HCT116 (cell line): ENCODE measurements around the gene GTF2H1. TPM values are rescaled to one million over a fixed set of nuclear protein-coding genes. Genes with fewer than 3 reads are reported as not detected.

ENCODE experiments used
- ATAC-seq: fragments of 200-7000 bp; cut with Tn5 transposase; 2 replicates; pipeline ENCODE4 v1.9.1; 2020; ENCODE audit warnings: mild to moderate bottlenecking, moderate library complexity
- BruUV-seq: library from RNA; stranded (reverse); fragments of 400-500 nt; replicated peaks from 2 replicates; lab custom pipeline; 2021; lab: Mats Ljungman, UMichigan
- CTCF ChIA-PET: fragments of 300-600 bp; sonication (Branson Sonifier 250); formaldehyde crosslinking; loops from one replicate; lab custom pipeline; 2021; ENCODE audit warnings: antibody characterized with exemption; lab: Charles Lee
- POLR2A ChIA-PET: fragments of 300-600, 350-600 bp; sonication (Branson Sonifier 250); formaldehyde crosslinking; loops from one replicate; lab custom pipeline; 2021; ENCODE audit warnings: antibody characterized with exemption; lab: Charles Lee
- RAD21 ChIA-PET, 2 experiments: fragments of 300-600 bp; sonication (Branson Sonifier 250); formaldehyde crosslinking; loops; one replicate each; lab custom pipeline; 2023; ENCODE audit warnings: low total read pairs in 2 of 2; ENCODE audit not compliant: uncharacterized antibody in 2 of 2, unreplicated experiment in 2 of 2, low non-redundant PET in 1 of 2; lab: Charles Lee
- DNase-seq: peaks from one replicate; pipeline ENCODE4 v3.0.0-alpha.2; 2010; ENCODE audit warnings: low read depth, low spot score
- H2AFZ ChIP-seq: fragments of 200-600 bp; shearing (Covaris generic), sonication (generic); 2 replicates; pipeline ENCODE4 v1.6.1; 2017; ENCODE audit warnings: low read depth, mixed run types, mixed read lengths, antibody characterized with exemption, low read length; ENCODE audit not compliant: poor library complexity, severe bottlenecking
- H3K27ac ChIP-seq: 2 replicates; pipeline ENCODE4 v1.5.1; 2012; ENCODE audit warnings: low read depth, low read length
- H3K27me3 ChIP-seq: fragments of 200-600 bp; sonication (generic); 2 replicates; pipeline ENCODE4 v1.6.1; 2016; ENCODE audit warnings: mixed run types, low read length, mixed read lengths; ENCODE audit not compliant: insufficient read depth
- H3K36me3 ChIP-seq, 2 experiments: fragments of 200-500 bp in 1 of 2; fragments of 200-600 bp in 1 of 2; sonication (Bioruptor generic) in 1 of 2; sonication (generic) in 1 of 2; 2 replicates each; pipeline versions ENCODE4 v1.5.1 to v1.6.1; 2014 to 2016; ENCODE audit warnings: low read length in 2 of 2, inconsistent platforms in 1 of 2, mixed read lengths in 1 of 2, mixed run types in 1 of 2; ENCODE audit not compliant: insufficient read depth in 2 of 2, control insufficient read depth in 1 of 2
- H3K4me1 ChIP-seq, 2 experiments: fragments of 200-600 bp in 1 of 2; sonication (generic) in 1 of 2; 2 replicates each; pipeline versions ENCODE4 v1.5.1 to v1.6.1; 2012 to 2017; ENCODE audit warnings: low read length in 2 of 2, inconsistent platforms in 1 of 2, mild to moderate bottlenecking in 1 of 2, mixed read lengths in 1 of 2, mixed run types in 1 of 2, moderate library complexity in 1 of 2; ENCODE audit not compliant: insufficient read depth in 2 of 2, control insufficient read depth in 1 of 2
- H3K4me2 ChIP-seq: fragments of 200-600 bp; sonication (generic); 2 replicates; pipeline ENCODE4 v1.6.1; 2017; ENCODE audit warnings: mixed run types, low read length, mixed read lengths
- H3K4me3 ChIP-seq, 2 experiments: fragments of 200-600 bp in 1 of 2; sonication (generic) in 1 of 2; replicated peaks in 1 of 2; 2 replicates each; pipeline ENCODE4 v1.5.1; 2011 to 2016; ENCODE audit warnings: low read length in 2 of 2, control low read depth in 1 of 2, low read depth in 1 of 2, mild to moderate bottlenecking in 1 of 2, mixed read lengths in 1 of 2, mixed run types in 1 of 2
- H3K79me2 ChIP-seq: fragments of 200-600 bp; sonication (generic); 2 replicates; pipeline ENCODE4 v1.6.1; 2017; ENCODE audit warnings: mild to moderate bottlenecking, mixed run types, low read length, moderate library complexity, mixed read lengths; ENCODE audit not compliant: insufficient read depth
- H3K9ac ChIP-seq: fragments of 200-600 bp; sonication (generic); 2 replicates; pipeline ENCODE4 v1.6.1; 2016; ENCODE audit warnings: low read length, mixed read lengths
- H3K9me2 ChIP-seq: fragments of 200-600 bp; sonication (generic), shearing (Covaris generic); 2 replicates; pipeline ENCODE4 v1.6.1; 2017; ENCODE audit warnings: mixed run types, mild to moderate bottlenecking, moderate library complexity; ENCODE audit not compliant: insufficient read depth
- H3K9me3 ChIP-seq, 2 experiments: fragments of 200-500 bp in 1 of 2; fragments of 200-600 bp in 1 of 2; sonication (Bioruptor generic) in 1 of 2; sonication (generic) in 1 of 2; 2 replicates each; pipeline ENCODE4 v1.6.1; 2014 to 2017; ENCODE audit warnings: low read length in 2 of 2, mixed read lengths in 2 of 2, inconsistent platforms in 1 of 2, low read depth in 1 of 2, mild to moderate bottlenecking in 1 of 2, mixed run types in 1 of 2, moderate library complexity in 1 of 2; ENCODE audit not compliant: control insufficient read depth in 1 of 2, insufficient read depth in 1 of 2
- H4K20me1 ChIP-seq: fragments of 200-600 bp; sonication (generic), shearing (Covaris generic); 2 replicates; pipeline ENCODE4 v1.6.1; 2017; ENCODE audit warnings: mixed run types, mild to moderate bottlenecking, moderate library complexity; ENCODE audit not compliant: insufficient read depth
- CEBPB ChIP-seq: IDR thresholded peaks from 2 replicates; pipeline ENCODE4 v1.6.1; 2012; ENCODE audit warnings: low read depth
- EGR1 ChIP-seq: IDR thresholded peaks from 2 replicates; pipeline ENCODE4 v1.6.1; 2012; ENCODE audit warnings: low read depth
- ELF1 ChIP-seq: IDR thresholded peaks from 2 replicates; pipeline ENCODE4 v1.6.1; 2012; ENCODE audit warnings: low read depth, borderline replicate concordance
- FOSL1 ChIP-seq: IDR thresholded peaks from 2 replicates; pipeline ENCODE4 v1.6.1; 2012; ENCODE audit warnings: low read depth
- SP1 ChIP-seq: IDR thresholded peaks from 2 replicates; pipeline ENCODE4 v1.6.1; 2012; ENCODE audit warnings: low read depth
- YY1 ChIP-seq: IDR thresholded peaks from 2 replicates; pipeline ENCODE4 v1.6.1; 2011; ENCODE audit warnings: low read length, low read depth, moderate library complexity, mild to moderate bottlenecking; ENCODE audit not compliant: insufficient replicate concordance; ENCODE audit errors: extremely low read depth
- ZNF274 ChIP-seq: fragments of 200-500 bp; sonication (Bioruptor generic); IDR thresholded peaks from 2 replicates; pipeline ENCODE4 v1.6.1; 2014; ENCODE audit warnings: mild to moderate bottlenecking, low read depth, low read length, inconsistent platforms
- intact Hi-C: fragments of 100-400 bp; cut with micrococcal nuclease; formaldehyde crosslinking; loops from 2 replicates; pipeline ENCODE4 v1.10.0; 2022
- total RNA-seq: library from RNA; stranded (reverse); gene quantifications from one replicate; pipeline ENCODE4 v1.2.1, GENCODE V29; 2021; ENCODE audit not compliant: unreplicated experiment

GTF2H1 gene
- total RNA-seq, 1 experiment from 2014 or later: 37.3 TPM

DNA sequence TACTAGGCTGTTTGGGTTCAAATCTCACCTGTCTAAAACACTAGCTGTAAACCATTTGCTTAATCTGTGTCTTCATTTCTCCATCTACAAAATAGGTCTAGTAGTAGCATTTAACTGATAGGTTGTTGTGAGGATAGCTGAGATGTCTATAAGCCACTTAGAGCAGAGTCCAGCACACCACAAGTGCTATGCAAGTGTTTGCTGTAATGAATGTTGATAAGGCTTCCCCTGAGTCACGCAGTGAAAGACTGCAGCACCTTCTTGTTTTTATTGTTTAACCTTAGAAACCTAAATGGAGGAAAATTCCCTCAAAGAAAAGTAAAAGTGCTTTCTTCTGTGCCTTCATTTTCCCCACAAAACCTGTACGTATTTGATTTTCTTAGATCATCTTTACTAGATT is 48.9 kb downstream of the GTF2H1 start:
- H3K36me3 ChIP-seq: peaks cover 4% of the 10 kb centered on the region in 2 experiments; a peak in 3 of 4 replicates
- H4K20me1 ChIP-seq: no peaks in the 10 kb centered on the region
- H3K4me3 ChIP-seq: no peak overlapping the region
- ChIA-PET CTCF (no interaction called here), RAD21 (no interaction called here), POLR2A (interaction anchor here (1.0 to 1.1 kb wide), 2 partner anchors 23 to 49 kb away, joined by 3 read pairs; partner anchors contain the start of genes GTF2H1, HPS5 and LDHA)
- H3K79me2 ChIP-seq: no peaks in the 10 kb centered on the region
- DNase-seq (no peak), ATAC-seq (no peak)
- H3K9ac ChIP-seq: no peak overlapping the region
- H3K27ac ChIP-seq: no peak overlapping the region
- no peaks in the 10 kb centered on the region for H3K4me1 ChIP-seq
- intact Hi-C loops: no loop called here
- H2AFZ ChIP-seq: no peak overlapping the region
- H3K9me3 ChIP-seq: no peaks in the 10 kb centered on the region
- TF ChIP-seq FOSL1: no peak
- H3K27me3 ChIP-seq: no peaks in the 10 kb centered on the region
- H3K4me2 ChIP-seq: no peak overlapping the region
- H3K9me2 ChIP-seq: no peaks in the 10 kb centered on the region
- BruUV-seq: no TSS peak

DNA sequence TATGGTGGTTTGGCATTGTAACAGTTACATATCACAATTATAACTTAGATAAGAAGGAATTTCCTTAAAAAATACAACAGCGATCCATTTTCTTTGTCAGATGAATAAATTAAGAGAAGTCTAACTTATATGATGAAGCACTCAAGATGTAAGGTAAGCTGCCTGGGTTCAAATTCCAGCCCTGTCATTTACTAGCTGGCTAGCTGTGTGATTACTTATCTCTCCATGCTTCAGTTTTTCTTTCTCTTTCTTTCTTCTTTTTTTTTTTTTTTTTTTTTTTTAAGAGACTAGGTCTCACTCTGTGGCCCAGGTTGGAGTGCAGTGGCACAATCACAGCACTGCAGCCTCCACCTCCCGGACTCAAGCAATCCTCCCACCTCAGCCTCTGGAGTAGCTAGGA is 49.8 kb downstream of the GTF2H1 start:
- no peak for TF ChIP-seq SP1
- TF ChIP-seq ZNF274: no peak
- TF ChIP-seq YY1: no peak
- no peak for TF ChIP-seq CEBPB
- TF ChIP-seq ELF1: no peak
- no peak for TF ChIP-seq EGR1
- no TSS peak for BruUV-seq
- H3K27ac ChIP-seq: no peak overlapping the region
- H3K4me3 ChIP-seq: no peak overlapping the region
- H3K9ac ChIP-seq: no peak overlapping the region
- H3K4me2 ChIP-seq: no peak overlapping the region
- CTCF ChIA-PET: no interaction called here
- DNase-seq (no peak), ATAC-seq (no peak)
- no peaks in the 10 kb centered on the region for H3K4me1 ChIP-seq
- H3K27me3 ChIP-seq: no peaks in the 10 kb centered on the region
- no peaks in the 10 kb centered on the region for H3K9me3 ChIP-seq
- no peaks in the 10 kb centered on the region for H3K9me2 ChIP-seq
- H4K20me1 ChIP-seq: no peaks in the 10 kb centered on the region
- POLR2A ChIA-PET: interaction anchor here (1.0 to 2.5 kb wide), 3 partner anchors 22 to 50 kb away, joined by 3 to 6 read pairs (median 3); partner anchors contain the start of genes GTF2H1, HPS5 and LDHA
- RAD21 ChIA-PET: no interaction called here
- no peak overlapping the region for H2AFZ ChIP-seq
- H3K79me2 ChIP-seq: no peaks in the 10 kb centered on the region
- peaks cover 0 to 3% of the 10 kb centered on the region in 2 experiments; a peak in 2 of 4 replicates for H3K36me3 ChIP-seq
- intact Hi-C loops: no loop called here
